C4-2B (cell line): ENCODE results near the gene NEURL3.
A peak's percentile ranks its signal among the peaks of the same experiment; 100 is the strongest.

Source experiments
- CTCF ChIP-seq: fragments of 450-650 bp; conservative IDR thresholded peaks from 2 replicates; pipeline ENCODE4 v1.5.1; 2017; ENCODE audit warnings: mild to moderate bottlenecking
- ZFX ChIP-seq: fragments of 450-650 bp; IDR thresholded peaks from 2 replicates; pipeline ENCODE4 v1.6.1; 2017

GRCh38 chr2:96509114-96509846 lies 4.1 kb upstream of the NEURL3 start:
- TF ChIP-seq CTCF (peak; percentile 92), ZFX (no peak)
